HG03097 (cell line): ENCODE data around the gene EPHA4.

Experiments
- ATAC-seq: cut with Tn5 transposase; IDR thresholded peaks from one replicate; pipeline ENCODE4 v1.9.1; 2021; ENCODE audit not compliant: unreplicated experiment, low FRiP score

The EPHA4 gene

DNA sequence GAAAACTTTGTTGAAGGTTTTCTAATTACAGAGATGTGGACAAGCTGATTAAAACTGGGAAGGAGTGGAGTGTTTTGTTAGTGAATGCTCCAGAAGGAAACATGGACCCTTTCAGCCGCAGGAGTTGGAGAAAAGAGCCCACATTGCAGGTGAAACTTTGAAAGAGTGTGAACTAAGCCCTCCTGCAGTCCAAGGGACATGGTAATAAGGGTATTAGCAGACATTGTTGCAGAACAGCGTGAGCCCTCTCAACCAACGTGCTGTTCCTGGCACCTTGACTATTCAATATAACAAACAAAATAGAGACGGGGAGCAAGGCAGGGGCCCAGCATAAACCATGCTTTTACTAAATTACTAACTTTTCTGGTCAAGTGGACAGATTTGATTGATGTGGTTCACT, 122.7 kb downstream of the EPHA4 start:
- no peak for ATAC-seq

GRCh38 chr2:221448844-221449390, 123.2 kb downstream of the EPHA4 start:
- no peak for ATAC-seq

DNA sequence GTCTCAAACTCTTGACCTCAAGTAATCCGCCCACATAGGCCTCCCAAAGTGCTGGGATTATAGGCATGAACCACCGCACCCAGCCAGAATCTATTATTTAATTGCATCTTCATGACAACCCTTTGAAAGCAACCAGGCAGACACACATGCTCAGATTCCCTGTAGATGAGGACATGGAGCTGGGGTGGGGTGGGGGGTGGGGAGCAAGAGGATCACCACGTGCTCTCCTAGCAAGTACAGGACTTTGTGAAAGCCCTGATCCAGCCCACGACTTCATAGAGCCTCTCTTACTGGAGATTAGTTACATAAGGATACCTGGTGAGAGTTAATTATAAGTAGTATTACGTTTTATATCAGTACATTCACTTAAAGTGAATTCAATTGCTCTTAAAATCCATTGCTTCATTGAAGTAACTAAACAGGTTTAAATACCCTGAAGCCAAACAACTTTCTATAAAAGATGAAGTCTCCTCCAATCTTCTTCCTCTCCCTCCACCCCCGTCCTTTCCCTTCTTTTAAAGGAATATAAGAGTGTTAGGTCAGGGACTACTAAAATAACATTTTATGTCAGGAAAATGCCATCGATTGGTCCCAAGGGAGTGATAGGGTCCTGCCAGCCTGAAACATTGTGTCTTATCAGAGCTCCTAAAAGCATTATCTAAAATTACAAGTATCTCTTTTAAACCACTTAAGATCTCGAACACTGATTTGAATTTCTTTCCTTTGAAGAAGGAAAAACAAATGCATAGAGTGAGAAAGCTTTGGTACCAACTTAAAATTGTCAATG, 123.9 kb downstream of the EPHA4 start:
- ATAC-seq, result no peak

DNA sequence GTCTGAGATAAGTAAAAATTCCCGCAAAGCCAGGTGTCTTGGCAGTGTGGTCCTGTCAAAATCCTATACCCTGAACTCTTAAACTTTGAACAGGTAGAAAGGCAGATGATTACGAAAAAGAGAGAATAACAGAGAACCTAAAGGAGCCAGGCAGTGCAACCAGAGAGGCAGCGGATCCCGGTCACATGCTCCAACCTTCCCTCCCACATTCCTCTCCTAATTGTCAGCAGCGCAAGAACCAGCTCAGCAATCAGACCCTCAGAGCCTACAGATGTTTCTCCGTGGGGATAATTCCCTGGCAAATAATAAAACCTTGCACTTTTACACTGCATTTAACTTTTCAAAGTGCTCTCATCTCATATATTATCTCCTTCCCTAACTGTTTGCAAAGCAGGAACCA, 124.8 kb downstream of the EPHA4 start:
- no peak for ATAC-seq

DNA sequence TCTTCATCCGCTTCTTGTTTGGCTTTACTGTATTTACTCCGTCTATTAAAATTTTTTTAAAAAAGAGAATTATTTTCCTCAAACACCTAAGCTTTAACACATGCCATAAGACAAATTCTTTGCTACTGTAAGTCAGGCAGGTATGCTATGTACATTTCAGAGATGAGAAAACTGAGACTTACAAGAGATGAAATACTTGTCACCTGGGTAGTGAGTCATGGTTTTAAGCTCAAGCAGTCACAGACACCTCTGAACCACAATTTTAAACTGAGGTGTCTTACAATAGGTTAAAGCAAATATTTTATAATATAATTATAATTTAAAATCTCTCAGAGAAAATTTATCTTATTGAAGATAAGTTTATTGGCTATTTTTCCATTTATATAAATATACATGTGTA, 126.0 kb downstream of the EPHA4 start:
- no peak for ATAC-seq

GRCh38 chr2:221444106-221444505, 128.0 kb downstream of the EPHA4 start:
- no peak for ATAC-seq

DNA sequence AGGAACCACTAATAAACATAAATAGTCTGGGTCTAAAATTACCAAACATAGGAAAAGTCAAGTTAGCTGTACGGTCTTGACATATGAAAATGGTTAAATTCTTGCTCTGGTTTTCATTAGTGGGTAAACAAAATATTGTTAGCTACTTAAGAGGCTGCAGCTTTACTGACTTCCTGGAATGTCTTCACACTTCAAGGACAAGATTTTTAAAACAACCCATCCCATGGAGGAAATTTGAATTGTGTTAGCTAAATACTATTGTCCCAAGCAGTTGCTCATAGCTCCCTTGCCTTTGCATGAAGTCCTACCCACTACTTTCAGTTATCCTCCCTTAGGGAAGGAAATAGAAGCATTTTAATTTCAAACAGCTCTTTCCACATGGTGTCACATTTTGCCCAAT, 128.5 kb downstream of the EPHA4 start:
- no peak for ATAC-seq

- no peak for ATAC-seq
These were observed 130.0 kb downstream of the EPHA4 start for GRCh38 chr2:221442128-221442527.

DNA sequence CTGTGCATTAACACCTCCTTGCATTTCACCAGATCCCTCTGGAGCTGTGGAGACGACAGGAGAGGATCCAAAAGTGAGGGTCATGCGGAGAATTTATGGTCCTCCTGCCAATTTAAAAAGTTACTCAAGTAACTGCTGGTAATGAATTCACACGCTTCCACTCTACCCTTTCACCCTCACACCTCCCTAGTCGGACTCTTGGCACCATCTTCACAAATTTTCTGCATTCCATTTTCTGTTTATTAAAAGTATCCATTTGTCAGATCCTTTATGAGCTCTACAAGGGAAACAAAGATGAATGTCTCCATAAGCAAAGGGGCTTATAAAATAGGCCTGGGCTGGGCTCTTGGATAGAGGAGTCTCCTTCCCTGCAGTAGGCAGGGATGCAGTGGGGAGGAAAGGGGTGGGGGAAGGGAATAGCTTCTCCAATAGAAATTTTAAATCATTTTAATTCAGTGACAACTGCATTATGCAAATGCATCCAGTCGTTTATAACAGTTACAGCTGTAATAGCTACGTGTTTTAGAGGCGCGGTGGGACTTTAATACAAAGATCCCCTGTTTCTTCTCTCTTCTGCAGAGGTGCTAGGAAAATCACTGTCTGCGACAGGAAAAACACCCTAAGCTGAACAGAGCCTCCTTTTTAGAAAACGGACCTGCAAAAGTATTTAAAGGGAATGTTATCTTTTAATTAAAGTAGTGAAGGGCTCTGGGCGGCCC, 132.2 kb downstream of the EPHA4 start:
- no peak for ATAC-seq

- no peak for ATAC-seq
These were observed 135.0 kb downstream of the EPHA4 start for GRCh38 chr2:221437056-221437455.

DNA sequence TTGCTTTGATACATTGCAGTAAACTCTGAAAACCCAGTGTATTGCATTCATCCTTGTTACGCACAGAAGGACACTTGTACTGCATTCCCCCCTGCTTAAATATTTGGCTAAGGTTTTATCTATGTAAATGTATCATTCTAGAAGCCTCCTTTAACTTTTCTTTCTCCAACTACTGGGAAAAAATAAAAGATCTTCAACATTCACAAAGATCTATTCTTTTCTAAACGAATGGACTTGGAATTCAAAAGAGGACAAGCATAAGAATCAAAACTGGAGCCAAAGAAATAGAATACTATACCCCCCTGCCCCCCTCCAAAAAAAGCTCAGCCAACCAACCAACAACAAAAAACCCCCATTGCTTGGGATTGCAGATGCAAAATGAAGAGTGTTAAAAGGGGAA, 136.9 kb downstream of the EPHA4 start:
- ATAC-seq, result no peak

GRCh38 chr2:221434142-221434541, 138.0 kb downstream of the EPHA4 start:
- ATAC-seq, result no peak

- ATAC-seq, result no peak
These were observed 140.6 kb downstream of the EPHA4 start for GRCh38 chr2:221431477-221431876.

DNA sequence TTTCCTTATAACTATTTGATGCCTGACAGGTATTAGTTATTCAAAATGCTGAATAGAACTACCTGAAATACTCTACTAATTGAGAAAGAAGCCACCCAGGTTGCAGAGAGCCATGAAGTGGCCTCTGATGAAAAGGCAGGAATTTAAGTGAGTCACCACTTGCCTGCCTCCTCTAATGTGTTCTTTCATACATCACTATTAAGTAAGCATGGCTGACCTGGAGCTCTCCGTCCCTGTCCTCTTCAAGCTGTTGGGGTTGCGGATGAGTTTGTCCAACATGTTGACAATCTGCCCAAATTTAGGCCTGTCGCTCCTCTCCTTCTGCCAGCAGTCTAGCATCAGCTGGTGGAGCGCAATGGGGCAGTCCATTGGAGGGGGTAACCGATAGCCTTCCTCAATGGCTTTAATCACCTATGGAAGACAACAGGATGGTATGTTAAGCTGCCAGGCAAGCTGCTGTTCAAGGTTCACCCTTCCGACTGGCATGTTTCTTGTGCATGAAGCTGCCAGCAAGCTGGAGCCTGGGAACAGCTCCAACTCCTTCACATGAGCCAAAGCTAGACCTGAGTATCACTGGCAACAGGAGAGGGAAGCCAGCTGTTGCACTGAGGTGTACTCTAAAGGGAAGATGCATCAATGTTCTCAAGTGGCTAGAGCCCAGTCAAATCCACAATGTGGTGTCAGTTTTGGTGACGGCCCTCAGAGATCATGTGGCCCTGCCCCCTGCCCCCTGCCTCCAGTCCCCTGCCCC, 142.2 kb downstream of the EPHA4 start:
- no peak for ATAC-seq

DNA sequence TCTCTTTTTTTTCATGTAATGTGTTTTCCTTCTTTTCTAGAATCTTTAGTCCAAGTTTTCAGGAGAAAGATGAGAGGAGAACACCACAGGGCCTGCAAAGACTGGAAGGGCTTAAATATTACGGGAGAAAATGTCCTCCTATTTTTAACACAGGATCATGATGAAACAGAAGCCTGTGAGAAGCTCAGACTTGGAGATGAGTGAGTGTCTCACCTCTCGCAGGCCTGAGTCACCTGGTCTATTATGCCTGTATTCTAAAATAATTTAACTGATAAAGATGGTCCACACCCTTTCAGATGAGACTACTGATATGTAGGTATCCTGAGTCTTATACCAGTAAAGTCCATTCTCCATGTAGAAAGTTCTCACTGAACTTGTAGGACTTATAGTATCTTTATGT, 143.2 kb downstream of the EPHA4 start:
- ATAC-seq, result no peak

DNA sequence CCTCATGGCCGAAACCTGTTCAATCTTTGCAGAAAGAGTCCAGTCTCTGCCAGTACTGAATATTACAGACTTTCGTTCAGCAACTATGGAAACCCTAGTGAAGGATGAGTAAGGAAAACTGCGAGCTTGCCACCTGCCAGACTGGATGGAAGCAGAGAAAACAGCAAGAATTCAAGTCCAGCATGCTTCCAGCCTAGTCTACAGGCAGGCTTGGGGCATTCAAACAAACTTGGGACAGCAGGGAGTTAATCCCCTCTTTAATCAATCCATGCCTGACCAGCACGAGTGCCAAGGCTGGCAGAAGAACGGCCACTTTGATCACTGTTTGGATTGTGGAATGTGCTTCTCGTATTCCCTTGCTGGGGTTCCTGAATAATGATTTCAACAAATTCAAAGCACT, 145.2 kb downstream of the EPHA4 start:
- ATAC-seq, result no peak

- no peak for ATAC-seq
These were observed 146.2 kb downstream of the EPHA4 start for GRCh38 chr2:221425891-221426290.

- ATAC-seq, result no peak
These were observed 146.8 kb downstream of the EPHA4 start for GRCh38 chr2:221425353-221425752.

DNA sequence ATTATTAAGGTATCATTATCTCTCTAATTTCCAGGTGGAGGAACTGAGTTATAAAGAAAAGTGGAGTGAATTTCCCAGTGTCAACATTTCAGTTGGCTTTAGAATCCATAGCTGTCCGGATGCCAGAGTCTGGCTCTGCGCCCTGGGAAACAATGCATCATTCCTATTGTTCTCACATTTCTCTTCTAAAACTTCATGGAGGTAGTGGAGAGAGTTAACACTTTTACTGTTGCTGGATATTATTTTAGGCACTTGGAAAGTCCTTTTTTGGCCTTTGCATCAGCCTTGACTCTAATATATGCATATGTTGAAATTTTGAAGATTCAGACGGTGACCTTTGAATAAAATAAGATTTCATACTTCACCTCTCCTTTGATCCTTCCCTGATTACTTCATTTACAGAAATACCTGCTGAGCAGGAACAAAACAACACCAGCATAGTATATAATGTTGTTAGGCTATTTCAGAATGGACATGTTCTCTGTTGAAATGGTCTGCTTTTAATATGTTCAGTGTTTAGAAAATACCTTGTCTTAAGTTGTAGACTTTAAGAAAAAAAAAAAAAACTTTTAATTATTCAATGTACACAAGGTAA, 148.8 kb downstream of the EPHA4 start:
- ATAC-seq, result no peak

DNA sequence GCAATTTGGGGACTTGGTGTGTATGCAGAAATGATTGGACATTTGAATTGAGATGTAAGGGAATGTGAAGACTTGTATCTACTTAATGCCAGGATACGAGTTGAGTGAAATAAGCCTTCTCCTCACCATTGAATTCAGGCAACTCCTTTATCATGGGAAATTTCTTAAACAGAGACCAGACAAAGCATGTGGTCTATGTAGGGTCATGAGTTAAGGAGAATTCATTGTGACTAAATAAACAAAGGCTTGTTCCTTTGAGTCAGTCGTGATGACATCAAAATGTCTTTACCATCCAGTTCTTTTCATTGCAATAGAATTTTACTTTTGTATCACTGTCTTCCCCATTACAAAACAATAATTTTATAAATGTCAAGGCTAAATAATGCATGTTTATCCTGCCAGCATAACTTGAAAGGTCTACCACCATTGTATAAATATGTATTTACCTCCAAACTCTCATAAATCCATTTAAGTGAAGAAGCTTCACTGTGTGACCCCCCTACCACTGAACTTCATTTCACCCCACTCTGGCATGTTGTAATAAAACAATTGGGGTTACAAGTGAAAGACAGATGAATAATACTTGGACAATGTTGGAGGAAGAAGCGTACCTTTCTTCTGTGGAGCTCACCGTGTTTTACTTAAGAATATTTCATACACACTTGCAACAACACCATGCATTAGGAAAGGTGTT, 149.4 kb downstream of the EPHA4 start:
- ATAC-seq, result no peak
